ENCODE data around the gene DLST.

DLST gene

DNA sequence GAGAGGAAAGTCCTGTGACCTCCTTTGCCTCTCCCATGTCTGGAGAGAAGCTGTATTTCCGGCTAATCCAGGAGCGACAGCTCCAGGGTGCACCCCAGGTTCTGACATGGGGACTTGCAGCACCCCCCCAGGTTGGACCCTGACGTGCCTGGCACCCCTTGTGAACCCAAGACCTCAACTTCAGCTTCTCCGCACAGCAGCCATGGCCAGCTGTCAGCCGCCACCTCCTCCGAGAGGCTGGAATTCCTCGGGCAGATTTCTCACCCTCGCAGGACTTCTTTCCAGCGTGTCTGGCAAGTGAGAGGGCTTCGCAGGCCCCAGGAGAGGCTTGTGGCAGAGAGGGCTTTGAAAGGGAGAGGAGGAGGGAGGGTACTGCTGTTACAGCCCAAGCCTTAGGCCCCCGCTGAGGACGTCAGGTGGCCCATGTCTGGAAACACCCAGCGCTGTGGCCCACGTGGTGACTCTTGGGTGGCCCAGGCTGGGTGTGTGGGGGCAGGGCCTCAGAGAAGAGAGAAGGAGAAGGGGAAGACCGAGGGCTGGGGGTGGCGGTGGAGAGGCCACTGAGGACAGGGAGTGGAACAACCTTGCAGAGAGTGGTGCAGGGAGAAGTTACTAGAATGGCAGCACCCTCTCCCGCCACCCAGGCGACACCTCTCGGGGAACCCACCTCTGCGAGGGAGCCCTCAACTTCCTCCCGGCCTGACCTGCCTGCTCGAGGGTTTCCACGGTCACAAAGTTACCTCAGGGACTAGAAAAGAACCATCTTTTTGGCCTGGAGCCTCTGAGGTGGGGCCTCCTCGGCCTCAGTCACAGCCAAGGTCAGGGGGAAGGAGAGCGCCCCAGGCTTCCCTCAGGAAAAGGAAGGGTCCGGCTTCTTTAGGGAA lies 53.0 kb downstream of the DLST start:
- in situ Hi-C loops (cut with MboI; ENCODE audit: low sequenced_read_pairs): loop anchor here (25.0 kb wide), 1 partner anchor 378 kb away; no protein-coding TSS in a partner anchor

DNA sequence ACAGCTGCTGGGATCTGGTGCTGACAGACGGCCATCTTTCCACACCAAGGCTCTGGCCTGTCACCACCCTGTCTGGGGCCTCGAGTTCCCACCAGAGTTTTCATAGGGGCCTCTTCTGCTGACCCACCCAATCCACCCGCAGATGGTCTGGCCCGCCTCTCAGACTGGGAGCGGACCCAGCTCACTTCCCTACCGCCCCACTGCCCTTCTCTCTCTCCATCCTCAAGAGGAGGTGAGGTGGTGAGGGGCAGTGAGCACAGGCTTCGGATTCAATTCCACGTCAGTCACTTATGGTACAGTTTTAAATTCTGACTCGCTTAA lies 53.6 kb downstream of the DLST start:
- in situ Hi-C loops (cut with MboI; ENCODE audit: low sequenced_read_pairs): loop anchor here (25.0 kb wide), 1 partner anchor 377 kb away; no protein-coding TSS in a partner anchor

DNA sequence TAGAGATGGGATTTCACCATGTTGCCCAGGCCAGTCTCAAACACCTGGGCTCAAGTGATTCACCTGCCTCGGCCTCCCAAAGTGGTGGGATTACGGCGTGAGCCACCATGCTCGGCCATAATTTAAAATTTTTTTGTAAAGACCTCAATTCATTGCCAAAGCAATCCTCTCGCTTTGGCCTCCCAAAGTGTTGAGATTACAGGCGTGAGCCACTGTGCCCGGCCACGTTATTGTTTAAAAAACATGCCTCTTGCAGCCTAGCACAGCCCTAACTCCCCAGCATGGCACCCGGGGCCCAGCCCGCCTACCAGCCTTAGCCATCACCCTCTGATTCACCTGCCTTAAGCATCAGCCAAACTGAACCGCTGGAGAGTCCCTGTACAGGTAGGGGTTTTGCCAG lies 54.4 kb downstream of the DLST start:
- in situ Hi-C loops (cut with MboI; ENCODE audit: low sequenced_read_pairs): loop anchor here (25.0 kb wide), 1 partner anchor 376 kb away; no protein-coding TSS in a partner anchor

- in situ Hi-C loops (cut with MboI; ENCODE audit: low sequenced_read_pairs): loop anchor here (25.0 kb wide), 1 partner anchor 376 kb away; no protein-coding TSS in a partner anchor
Observed at GRCh38 chr14:74936731-74937130, 55.0 kb downstream of the DLST start.

DNA sequence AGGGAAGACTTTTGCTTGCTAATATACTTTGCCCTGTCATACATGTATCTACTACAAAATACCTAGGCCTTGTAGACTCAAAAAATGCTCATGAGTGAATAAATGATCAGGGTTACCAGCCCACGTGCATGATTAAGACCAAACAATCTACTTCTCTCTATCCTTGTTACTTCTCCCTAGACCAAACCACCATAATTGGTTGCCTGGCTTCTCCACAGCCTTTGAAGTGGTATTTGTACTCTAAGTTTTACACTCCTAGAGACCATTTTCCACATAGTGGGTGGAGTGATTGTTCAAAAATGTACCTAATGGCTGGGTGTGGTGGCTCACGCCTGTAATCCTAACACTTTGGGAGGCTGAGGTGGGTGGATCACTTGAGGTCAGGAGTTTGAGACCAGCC lies 55.5 kb downstream of the DLST start:
- in situ Hi-C loops (cut with MboI; ENCODE audit: low sequenced_read_pairs): loop anchor here (25.0 kb wide), 1 partner anchor 375 kb away; no protein-coding TSS in a partner anchor

- in situ Hi-C loops (cut with MboI; ENCODE audit: low sequenced_read_pairs): loop anchor here (25.0 kb wide), 1 partner anchor 373 kb away; no protein-coding TSS in a partner anchor
Observed at GRCh38 chr14:74938531-74939495, 57.1 kb downstream of the DLST start.

DNA sequence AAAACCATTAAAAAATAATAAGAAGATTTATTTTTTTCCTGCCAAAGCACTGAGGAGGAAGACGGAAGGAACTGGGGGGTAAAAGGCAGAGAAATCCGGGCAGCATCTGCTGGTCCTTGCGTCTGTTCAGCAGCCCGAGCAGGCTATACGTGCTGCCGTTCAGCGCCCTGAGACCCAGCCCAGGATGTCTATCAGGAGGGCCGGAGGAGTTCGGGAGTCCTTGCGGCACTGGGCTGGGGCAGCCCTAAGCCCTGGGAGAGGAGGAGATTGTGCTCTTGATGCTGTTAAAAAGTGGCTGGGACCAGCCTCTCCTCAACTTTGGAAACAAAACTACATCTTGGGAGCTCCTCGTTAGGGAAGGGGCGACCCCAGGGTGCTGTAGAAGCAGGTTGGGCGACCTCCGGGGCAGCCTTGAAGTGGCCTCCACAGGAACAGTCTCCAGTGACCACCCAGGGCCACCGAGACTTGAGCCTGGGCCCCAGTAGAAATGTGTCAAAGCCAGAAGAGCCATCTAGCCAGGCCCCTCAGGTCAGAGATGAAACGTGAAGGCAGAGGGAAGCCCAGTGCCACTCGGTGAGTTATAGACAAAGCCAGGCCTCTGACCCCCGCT lies 59.3 kb downstream of the DLST start:
- in situ Hi-C loops (cut with MboI; ENCODE audit: low sequenced_read_pairs): loop anchor here (25.0 kb wide), 1 partner anchor 371 kb away; no protein-coding TSS in a partner anchor

GRCh38 chr14:74941676-74942097 lies 60.0 kb downstream of the DLST start:
- in situ Hi-C loops (cut with MboI; ENCODE audit: low sequenced_read_pairs): loop anchor here (25.0 kb wide), 1 partner anchor 371 kb away; no protein-coding TSS in a partner anchor

- in situ Hi-C loops (cut with MboI; ENCODE audit: low sequenced_read_pairs): loop anchor here (25.0 kb wide), 1 partner anchor 370 kb away; no protein-coding TSS in a partner anchor
Observed at GRCh38 chr14:74942181-74942580, 60.5 kb downstream of the DLST start.

GRCh38 chr14:74942608-74943007 lies 60.9 kb downstream of the DLST start:
- in situ Hi-C loops (cut with MboI; ENCODE audit: low sequenced_read_pairs): loop anchor here (25.0 kb wide), 1 partner anchor 370 kb away; no protein-coding TSS in a partner anchor

- in situ Hi-C loops (cut with MboI; ENCODE audit: low sequenced_read_pairs): loop anchor here (25.0 kb wide), 1 partner anchor 367 kb away; no protein-coding TSS in a partner anchor
Observed at GRCh38 chr14:74945261-74945851, 63.6 kb downstream of the DLST start.

DNA sequence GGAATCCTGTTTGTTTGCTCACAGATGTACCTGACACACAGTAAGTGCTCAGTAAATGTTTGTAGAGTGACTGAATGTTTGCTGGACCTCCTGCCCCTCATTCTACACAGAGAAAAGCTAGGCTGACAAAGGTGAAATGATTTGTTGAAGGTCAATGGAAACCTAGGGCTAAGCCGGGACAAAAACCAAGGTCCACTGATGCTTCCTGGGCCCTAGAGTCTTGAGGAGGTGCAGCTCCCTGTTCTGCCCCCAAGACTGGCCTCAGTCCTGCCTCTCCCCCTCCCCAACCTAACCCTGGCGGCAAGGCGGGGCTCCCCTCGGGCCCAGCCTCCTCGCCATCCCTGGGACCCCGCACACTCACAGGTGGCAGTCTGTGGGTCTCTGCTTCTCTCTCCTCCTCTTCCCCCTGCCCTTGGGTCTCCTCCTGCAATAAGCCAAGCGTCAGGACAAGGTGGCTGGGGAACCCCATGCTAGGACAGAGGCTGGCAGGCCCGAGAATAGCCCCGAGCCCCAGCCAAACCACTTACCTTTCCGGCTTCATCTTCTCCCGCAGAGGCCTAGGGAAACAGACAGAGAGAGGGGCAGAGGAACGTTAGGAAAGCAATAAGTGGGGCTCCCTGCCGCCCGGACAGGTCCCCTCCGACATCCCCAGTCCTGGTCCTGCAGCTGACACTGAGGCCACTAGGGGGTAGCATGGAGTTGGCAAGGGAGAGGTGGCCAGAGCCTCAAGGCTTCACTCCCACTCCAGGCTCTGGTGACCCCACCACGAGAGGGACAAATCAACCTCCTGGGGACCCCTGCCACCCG lies 64.3 kb downstream of the DLST start:
- in situ Hi-C loops (cut with MboI; ENCODE audit: low sequenced_read_pairs): loop anchor here (25.0 kb wide), 1 partner anchor 366 kb away; no protein-coding TSS in a partner anchor

GRCh38 chr14:74946659-74947281 lies 65.1 kb downstream of the DLST start:
- in situ Hi-C loops (cut with MboI; ENCODE audit: low sequenced_read_pairs): loop anchor here (25.0 kb wide), 1 partner anchor 366 kb away; no protein-coding TSS in a partner anchor

DNA sequence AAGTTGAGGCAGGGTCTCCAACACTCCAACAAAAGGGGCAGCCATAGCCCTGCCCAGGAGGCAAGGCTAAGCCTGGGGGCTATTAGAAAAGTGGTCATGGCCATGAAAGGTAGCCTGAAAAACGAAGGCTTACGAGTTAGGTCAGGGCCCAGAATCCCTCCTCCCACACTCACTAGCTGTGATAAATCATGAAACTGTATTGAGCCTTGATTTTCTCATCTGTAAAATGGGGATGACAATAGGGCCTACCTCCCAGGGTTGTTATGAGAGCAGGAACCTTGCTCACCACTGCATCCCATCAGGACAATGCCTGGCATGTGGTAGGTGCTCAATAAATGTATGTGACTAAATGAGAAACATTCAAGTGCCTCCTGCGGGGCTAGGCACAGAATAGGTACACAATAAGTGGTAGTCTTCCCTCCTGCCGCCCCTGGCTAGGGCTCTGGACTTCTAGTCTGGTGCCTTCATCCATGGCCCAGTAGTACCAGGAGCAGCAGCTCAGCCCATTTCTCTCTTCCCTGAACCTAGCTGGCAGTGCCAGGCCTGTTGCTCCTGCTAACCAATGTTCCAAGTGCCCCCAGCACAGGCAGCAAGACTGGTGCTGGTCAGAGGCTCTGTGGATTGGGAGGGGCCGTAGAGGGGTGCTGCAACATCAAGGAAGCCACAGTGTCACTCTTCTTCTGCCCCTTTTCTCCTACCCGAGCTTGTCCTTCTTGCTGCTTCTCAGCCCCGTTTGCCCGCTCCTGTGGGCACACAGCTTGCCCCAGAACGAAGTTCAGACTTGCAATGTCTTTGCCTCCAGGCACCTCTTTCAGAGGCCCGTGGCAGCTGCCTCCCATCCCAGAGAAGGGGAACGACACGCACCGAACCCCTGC lies 65.9 kb downstream of the DLST start:
- in situ Hi-C loops (cut with MboI; ENCODE audit: low sequenced_read_pairs): loop anchor here (25.0 kb wide), 1 partner anchor 365 kb away; no protein-coding TSS in a partner anchor

- in situ Hi-C loops (cut with MboI; ENCODE audit: low sequenced_read_pairs): loop anchor here (25.0 kb wide), 1 partner anchor 364 kb away; no protein-coding TSS in a partner anchor
Observed at GRCh38 chr14:74948228-74949175, 66.8 kb downstream of the DLST start.

GRCh38 chr14:74949191-74949601 lies 67.5 kb downstream of the DLST start:
- in situ Hi-C loops (cut with MboI; ENCODE audit: low sequenced_read_pairs): loop anchor here (25.0 kb wide), 1 partner anchor 363 kb away; no protein-coding TSS in a partner anchor
